HCT116 (cell line): Measurements from ENCODE around the gene SMIM33. TPM values are rescaled to one million over a fixed set of nuclear protein-coding genes. Genes with fewer than 3 reads are reported as not detected.

Experiments used
- ATAC-seq: fragments of 200-7000 bp; cut with Tn5 transposase; 2 replicates; pipeline ENCODE4 v1.9.1; 2020; ENCODE audit warnings: mild to moderate bottlenecking, moderate library complexity
- BruUV-seq: library from RNA; stranded (reverse); fragments of 400-500 nt; replicated peaks from 2 replicates; lab custom pipeline; 2021; lab: Mats Ljungman, UMichigan
- CTCF ChIA-PET: fragments of 300-600 bp; sonication (Branson Sonifier 250); formaldehyde crosslinking; loops from one replicate; lab custom pipeline; 2021; ENCODE audit warnings: antibody characterized with exemption; lab: Charles Lee
- POLR2A ChIA-PET: fragments of 300-600, 350-600 bp; sonication (Branson Sonifier 250); formaldehyde crosslinking; loops from one replicate; lab custom pipeline; 2021; ENCODE audit warnings: antibody characterized with exemption; lab: Charles Lee
- RAD21 ChIA-PET, 2 experiments: fragments of 300-600 bp; sonication (Branson Sonifier 250); formaldehyde crosslinking; loops; one replicate each; lab custom pipeline; 2023; ENCODE audit warnings: low total read pairs in 2 of 2; ENCODE audit not compliant: uncharacterized antibody in 2 of 2, unreplicated experiment in 2 of 2, low non-redundant PET in 1 of 2; lab: Charles Lee
- DNase-seq: peaks from one replicate; pipeline ENCODE4 v3.0.0-alpha.2; 2010; ENCODE audit warnings: low read depth, low spot score
- H2AFZ ChIP-seq: fragments of 200-600 bp; shearing (Covaris generic), sonication (generic); 2 replicates; pipeline ENCODE4 v1.6.1; 2017; ENCODE audit warnings: low read depth, mixed run types, mixed read lengths, antibody characterized with exemption, low read length; ENCODE audit not compliant: poor library complexity, severe bottlenecking
- H3K27ac ChIP-seq: 2 replicates; pipeline ENCODE4 v1.5.1; 2012; ENCODE audit warnings: low read depth, low read length
- H3K27me3 ChIP-seq: fragments of 200-600 bp; sonication (generic); 2 replicates; pipeline ENCODE4 v1.6.1; 2016; ENCODE audit warnings: mixed run types, low read length, mixed read lengths; ENCODE audit not compliant: insufficient read depth
- H3K36me3 ChIP-seq, 2 experiments: fragments of 200-500 bp in 1 of 2; fragments of 200-600 bp in 1 of 2; sonication (Bioruptor generic) in 1 of 2; sonication (generic) in 1 of 2; 2 replicates each; pipeline versions ENCODE4 v1.5.1 to v1.6.1; 2014 to 2016; ENCODE audit warnings: low read length in 2 of 2, inconsistent platforms in 1 of 2, mixed read lengths in 1 of 2, mixed run types in 1 of 2; ENCODE audit not compliant: insufficient read depth in 2 of 2, control insufficient read depth in 1 of 2
- H3K4me1 ChIP-seq, 2 experiments: fragments of 200-600 bp in 1 of 2; sonication (generic) in 1 of 2; 2 replicates each; pipeline versions ENCODE4 v1.5.1 to v1.6.1; 2012 to 2017; ENCODE audit warnings: low read length in 2 of 2, inconsistent platforms in 1 of 2, mild to moderate bottlenecking in 1 of 2, mixed read lengths in 1 of 2, mixed run types in 1 of 2, moderate library complexity in 1 of 2; ENCODE audit not compliant: insufficient read depth in 2 of 2, control insufficient read depth in 1 of 2
- H3K4me2 ChIP-seq: fragments of 200-600 bp; sonication (generic); 2 replicates; pipeline ENCODE4 v1.6.1; 2017; ENCODE audit warnings: mixed run types, low read length, mixed read lengths
- H3K4me3 ChIP-seq, 2 experiments: fragments of 200-600 bp in 1 of 2; sonication (generic) in 1 of 2; replicated peaks in 1 of 2; 2 replicates each; pipeline ENCODE4 v1.5.1; 2011 to 2016; ENCODE audit warnings: low read length in 2 of 2, control low read depth in 1 of 2, low read depth in 1 of 2, mild to moderate bottlenecking in 1 of 2, mixed read lengths in 1 of 2, mixed run types in 1 of 2
- H3K79me2 ChIP-seq: fragments of 200-600 bp; sonication (generic); 2 replicates; pipeline ENCODE4 v1.6.1; 2017; ENCODE audit warnings: mild to moderate bottlenecking, mixed run types, low read length, moderate library complexity, mixed read lengths; ENCODE audit not compliant: insufficient read depth
- H3K9ac ChIP-seq: fragments of 200-600 bp; sonication (generic); 2 replicates; pipeline ENCODE4 v1.6.1; 2016; ENCODE audit warnings: low read length, mixed read lengths
- H3K9me2 ChIP-seq: fragments of 200-600 bp; sonication (generic), shearing (Covaris generic); 2 replicates; pipeline ENCODE4 v1.6.1; 2017; ENCODE audit warnings: mixed run types, mild to moderate bottlenecking, moderate library complexity; ENCODE audit not compliant: insufficient read depth
- H3K9me3 ChIP-seq, 2 experiments: fragments of 200-500 bp in 1 of 2; fragments of 200-600 bp in 1 of 2; sonication (Bioruptor generic) in 1 of 2; sonication (generic) in 1 of 2; 2 replicates each; pipeline ENCODE4 v1.6.1; 2014 to 2017; ENCODE audit warnings: low read length in 2 of 2, mixed read lengths in 2 of 2, inconsistent platforms in 1 of 2, low read depth in 1 of 2, mild to moderate bottlenecking in 1 of 2, mixed run types in 1 of 2, moderate library complexity in 1 of 2; ENCODE audit not compliant: control insufficient read depth in 1 of 2, insufficient read depth in 1 of 2
- H4K20me1 ChIP-seq: fragments of 200-600 bp; sonication (generic), shearing (Covaris generic); 2 replicates; pipeline ENCODE4 v1.6.1; 2017; ENCODE audit warnings: mixed run types, mild to moderate bottlenecking, moderate library complexity; ENCODE audit not compliant: insufficient read depth
- CBX3 ChIP-seq: IDR thresholded peaks from 2 replicates; pipeline ENCODE4 v1.6.1; 2012; ENCODE audit warnings: low read depth
- EGR1 ChIP-seq: IDR thresholded peaks from 2 replicates; pipeline ENCODE4 v1.6.1; 2012; ENCODE audit warnings: low read depth
- ELF1 ChIP-seq: IDR thresholded peaks from 2 replicates; pipeline ENCODE4 v1.6.1; 2012; ENCODE audit warnings: low read depth, borderline replicate concordance
- EZH2 ChIP-seq: fragments of 200-600 bp; sonication (generic); IDR thresholded peaks from 2 replicates; pipeline ENCODE4 v1.6.1; 2017; ENCODE audit warnings: antibody characterized with exemption, mixed run types
- EZH2phosphoT487 ChIP-seq: fragments of 200-600 bp; IDR thresholded peaks from 2 replicates; pipeline ENCODE4 v1.6.1; 2018; ENCODE audit warnings: antibody characterized with exemption, borderline replicate concordance
- FOSL1 ChIP-seq: IDR thresholded peaks from 2 replicates; pipeline ENCODE4 v1.6.1; 2012; ENCODE audit warnings: low read depth
- MAX ChIP-seq: IDR thresholded peaks from 2 replicates; pipeline ENCODE4 v1.6.1; 2012
- POLR2A ChIP-seq: IDR thresholded peaks from 2 replicates; pipeline ENCODE4 v1.7.0; 2011; ENCODE audit warnings: borderline replicate concordance; ENCODE audit not compliant: insufficient read depth, insufficient read length; ENCODE audit errors: extremely low read depth
- POLR2AphosphoS5 ChIP-seq: IDR thresholded peaks from 2 replicates; pipeline ENCODE4 v1.6.1; 2011; ENCODE audit warnings: mild to moderate bottlenecking, low read depth, low read length, moderate library complexity
- RAD21 ChIP-seq: IDR thresholded peaks from 2 replicates; pipeline ENCODE4 v1.6.1; 2012; ENCODE audit warnings: low read depth, mild to moderate bottlenecking
- REST ChIP-seq: IDR thresholded peaks from 2 replicates; pipeline ENCODE4 v1.6.1; 2012; ENCODE audit warnings: low read depth
- SIN3A ChIP-seq: IDR thresholded peaks from 2 replicates; pipeline ENCODE4 v1.6.1; 2012; ENCODE audit warnings: low read depth
- SP1 ChIP-seq: IDR thresholded peaks from 2 replicates; pipeline ENCODE4 v1.6.1; 2012; ENCODE audit warnings: low read depth
- YY1 ChIP-seq: IDR thresholded peaks from 2 replicates; pipeline ENCODE4 v1.6.1; 2011; ENCODE audit warnings: low read length, low read depth, moderate library complexity, mild to moderate bottlenecking; ENCODE audit not compliant: insufficient replicate concordance; ENCODE audit errors: extremely low read depth
- ZBTB33 ChIP-seq: IDR thresholded peaks from 2 replicates; pipeline ENCODE4 v1.6.1; 2011; ENCODE audit warnings: mild to moderate bottlenecking, low read length, moderate library complexity; ENCODE audit not compliant: insufficient replicate concordance; ENCODE audit errors: extremely low read depth
- ZFX ChIP-seq: fragments of 450-650 bp; IDR thresholded peaks from 2 replicates; pipeline ENCODE4 v1.6.1; 2017
- ZNF274 ChIP-seq: fragments of 200-500 bp; sonication (Bioruptor generic); IDR thresholded peaks from 2 replicates; pipeline ENCODE4 v1.6.1; 2014; ENCODE audit warnings: mild to moderate bottlenecking, low read depth, low read length, inconsistent platforms
- intact Hi-C: fragments of 100-400 bp; cut with micrococcal nuclease; formaldehyde crosslinking; loops from 2 replicates; pipeline ENCODE4 v1.10.0; 2022
- total RNA-seq: library from RNA; stranded (reverse); gene quantifications from one replicate; pipeline ENCODE4 v1.2.1, GENCODE V29; 2021; ENCODE audit not compliant: unreplicated experiment

SMIM33 gene
- total RNA-seq, 1 experiment from 2014 or later, result not detected

- ChIA-PET RAD21 (no interaction called here), CTCF (no interaction called here), POLR2A (interaction anchor here (2.2 kb wide), 1 partner anchor 12 kb away, joined by 6 read pairs; the partner anchor contains the start of gene STING1)
- Histone ChIP-seq H3K27me3 (no peaks in the 10 kb centered on the region), H4K20me1 (no peaks in the 10 kb centered on the region), H3K9me3 (no peaks in the 10 kb centered on the region), H3K79me2 (no peaks in the 10 kb centered on the region), H3K36me3 (no peaks in the 10 kb centered on the region), H3K4me3 (no peak overlapping the region), H3K9ac (no peak overlapping the region), H3K27ac (no peak overlapping the region), H2AFZ (no peak overlapping the region), H3K4me2 (no peak overlapping the region), H3K4me1 (peaks cover 9 to 30% of the 10 kb centered on the region in 2 experiments), H3K9me2 (no peaks in the 10 kb centered on the region)
- DNase-seq (no peak), ATAC-seq (no peak)
- intact Hi-C loops, result no loop called here
- no TSS peak for BruUV-seq
- TF ChIP-seq POLR2AphosphoS5 (no peak), ELF1 (no peak), EZH2 (no peak), POLR2A (no peak)
Observed at GRCh38 chr5:139494256-139494655, 23.5 kb downstream of the SMIM33 start.

GRCh38 chr5:139494832-139495231 is 24.0 kb downstream of the SMIM33 start:
- no peaks in the 10 kb centered on the region for H3K36me3 ChIP-seq
- H2AFZ ChIP-seq, result peak overlapping the region; percentile 1
- no peaks in the 10 kb centered on the region for H3K9me3 ChIP-seq
- no peaks in the 10 kb centered on the region for H4K20me1 ChIP-seq
- H3K27me3 ChIP-seq, result no peaks in the 10 kb centered on the region
- no peaks in the 10 kb centered on the region for H3K79me2 ChIP-seq
- peaks cover 9 to 30% of the 10 kb centered on the region in 2 experiments for H3K4me1 ChIP-seq
- no peak overlapping the region for H3K27ac ChIP-seq
- no peak for ATAC-seq
- no peak overlapping the region for H3K4me2 ChIP-seq
- ChIA-PET RAD21 (no interaction called here), POLR2A (interaction anchor here (2.2 kb wide), 1 partner anchor 12 kb away, joined by 6 read pairs; the partner anchor contains the start of gene STING1), CTCF (interaction anchor here (1.3 to 3.2 kb wide), 2 partner anchors 19 to 74 kb away, joined by 3 to 13 read pairs; no protein-coding TSS in a partner anchor)
- H3K9me2 ChIP-seq, result no peaks in the 10 kb centered on the region
- H3K9ac ChIP-seq, result no peak overlapping the region
- DNase-seq, result no peak
- no peak overlapping the region for H3K4me3 ChIP-seq
- no TSS peak for BruUV-seq
- intact Hi-C loops, result no loop called here
- TF ChIP-seq SIN3A, result no peak
- no peak for TF ChIP-seq SP1
- TF ChIP-seq YY1, result no peak
- no peak for TF ChIP-seq ZBTB33
- TF ChIP-seq CBX3, result no peak
- TF ChIP-seq RAD21, result no peak
- TF ChIP-seq MAX, result no peak
- TF ChIP-seq REST, result no peak
- no peak for TF ChIP-seq EZH2
- TF ChIP-seq FOSL1, result no peak
- TF ChIP-seq EGR1, result no peak
- no peak for TF ChIP-seq ZFX
- no peak for TF ChIP-seq ZNF274
- no peak for TF ChIP-seq EZH2phosphoT487
